Ovary (tissue), 9 donors: ENCODE measurements around the gene CLDN15. TPM values are rescaled to one million over a fixed set of nuclear protein-coding genes. Genes with fewer than 3 reads are reported as not detected.

Experiments
- DNase-seq, 5 donors: peaks; one replicate each; pipeline ENCODE4 v3.0.0-alpha.2; 2019 to 2020
- H3K27ac ChIP-seq, 2 donors: fragments of 200-600 bp; one replicate each; pipeline versions ENCODE4 v1.5.1 to v1.8.0; 2019 to 2022
- H3K27me3 ChIP-seq: fragments of 200-600 bp; one replicate; pipeline ENCODE4 v1.8.0; 2022
- H3K36me3 ChIP-seq: fragments of 200-600 bp; sonication (generic); one replicate; pipeline ENCODE4 v1.5.1; 2019
- H3K4me1 ChIP-seq: one replicate; pipeline ENCODE4 v1.8.1; 2013; ENCODE audit warnings: mild to moderate bottlenecking, moderate library complexity; ENCODE audit not compliant: insufficient read depth
- H3K4me3 ChIP-seq: fragments of 200-600 bp; sonication (generic); one replicate; pipeline ENCODE4 v1.5.1; 2017
- H3K9me3 ChIP-seq, 2 donors: fragments of 200-600 bp in 1 of 2; sonication (generic) in 1 of 2; one replicate each; pipeline versions ENCODE4 v1.5.1 to v1.8.1; 2013 to 2019; ENCODE audit warnings: mild to moderate bottlenecking in 1 of 2, moderate library complexity in 1 of 2
- CTCF ChIP-seq, 3 donors: fragments of 450-650 bp in 2 of 3; fragments of 200-600 bp in 1 of 3; IDR thresholded peaks; one replicate each; pipeline versions ENCODE4 v1.5.1 to v1.8.0; 2016 to 2022; ENCODE audit warnings: antibody characterized with exemption in 3 of 3, mild to moderate bottlenecking in 1 of 3
- EP300 ChIP-seq: sonication (generic); formaldehyde crosslinking; IDR thresholded peaks from one replicate; pipeline ENCODE4 v1.6.1; 2017; ENCODE audit warnings: antibody characterized with exemption
- POLR2A ChIP-seq: fragments of 450-650 bp; IDR thresholded peaks from one replicate; pipeline ENCODE4 v1.6.1; 2017; ENCODE audit warnings: antibody characterized with exemption, mild to moderate bottlenecking, moderate library complexity
- WGBS, 3 donors: extraction: QIAGEN DNeasy Blood & Tissue Kit in 1 of 3; methylation state at CpG; one replicate each; pipeline versions ENCODE4 v1.1.5 to v1.1.7; 2013 to 2017; 5-methylcytosine and 5-hydroxymethylcytosine counted together
- intact Hi-C, 4 donors: fragments of 100-400 bp; cut with DNase I; formaldehyde crosslinking; loops; one replicate each; pipeline versions ENCODE4 v1.11.0 to v1.15.1; 2022 to 2023
- polyA plus RNA-seq, 2 donors: library from polyadenylated mRNA; stranded (reverse); fragments of 200-250 nt in 1 of 2; fragments of 350-450 nt in 1 of 2; fragmentation: Illumina TruSeq in 1 of 2; extraction: RNeasy Lipid Tissue Mini Kit (QIAGEN cat#74804) in 1 of 2; gene quantifications; one replicate each; pipeline ENCODE4 v1.2.3, GENCODE V29; 2013 to 2014
- small RNA-seq: library from RNA; depleted of rRNA; stranded (forward); fragments of <200 nt; gene quantifications from one replicate; pipeline ENCODE3, GENCODE V24; 2016
- total RNA-seq, 7 donors: library from RNA; depleted of rRNA in 2 of 7; stranded (reverse); fragments of >200 nt in 2 of 7; fragmentation: NEBNext Ultra II Directional in 3 of 7; extraction: Animal tissue kit (Norgen Biotek cat#: 25700) in 3 of 7; gene quantifications; one replicate each; pipeline versions ENCODE4 v1.1.0 to v1.2.4, GENCODE V29; 2016 to 2023
- donor health status: DM: no; HTN: no; CAD: no; lungs with moderate emphysema.
- donor health status: DM: no; HTN: no; CAD: no.
- donor health status: Bipolar disorder and iron deficiency.
- donor health status: DM: yes; HTN: yes; CAD: no.
- donor health status: DM: no; HTN: no; CAD: no.
- donor health status: DM: yes; HTN: yes; CAD: no.

CLDN15 gene
- total and polyA plus RNA-seq, 9 donors: 3.6 to 225 (median 11.7) TPM

- Histone ChIP-seq H3K4me3 (no peak overlapping the region), H3K27ac (no peak overlapping the region), H3K9me3 (no peaks in the 10 kb centered on the region), H3K36me3 (no peaks in the 10 kb centered on the region), H3K27me3 (no peaks in the 10 kb centered on the region), H3K4me1 (no peaks in the 10 kb centered on the region)
- DNase-seq: no peak
- 81 to 89% (median 88%) methylated on average over 4 of the region's 4 CpGs for WGBS, 3 donors
- TF ChIP-seq EP300 (no peak), CTCF (IDR thresholded peaks at IDR 0.05) (no peak), POLR2A (no peak)
- intact Hi-C loops: no loop called here
Observed at GRCh38 chr7:101186844-101187428, 50.7 kb downstream of the CLDN15 start.

DNA sequence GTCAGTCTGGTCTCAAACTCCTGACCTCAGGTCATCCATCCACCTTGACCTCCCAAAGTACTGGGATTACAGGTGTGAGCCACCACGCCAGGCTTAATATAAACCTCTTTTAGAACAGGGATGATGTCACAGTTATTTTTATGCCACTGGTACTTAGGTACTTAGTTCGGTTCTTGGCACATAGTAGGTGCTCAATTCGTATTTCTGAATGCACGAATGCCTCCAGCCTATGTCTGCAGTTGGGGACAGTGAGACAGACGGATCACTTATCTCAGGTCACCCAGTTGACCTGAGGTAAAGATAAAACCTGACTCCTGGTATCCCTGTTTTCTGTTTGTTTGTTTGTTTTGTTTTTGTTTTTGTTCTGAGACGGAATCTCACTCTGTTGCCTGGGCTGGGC lies 51.4 kb downstream of the CLDN15 start:
- intact Hi-C loops: no loop called here
- no peaks in the 10 kb centered on the region for H3K27me3 ChIP-seq

DNA sequence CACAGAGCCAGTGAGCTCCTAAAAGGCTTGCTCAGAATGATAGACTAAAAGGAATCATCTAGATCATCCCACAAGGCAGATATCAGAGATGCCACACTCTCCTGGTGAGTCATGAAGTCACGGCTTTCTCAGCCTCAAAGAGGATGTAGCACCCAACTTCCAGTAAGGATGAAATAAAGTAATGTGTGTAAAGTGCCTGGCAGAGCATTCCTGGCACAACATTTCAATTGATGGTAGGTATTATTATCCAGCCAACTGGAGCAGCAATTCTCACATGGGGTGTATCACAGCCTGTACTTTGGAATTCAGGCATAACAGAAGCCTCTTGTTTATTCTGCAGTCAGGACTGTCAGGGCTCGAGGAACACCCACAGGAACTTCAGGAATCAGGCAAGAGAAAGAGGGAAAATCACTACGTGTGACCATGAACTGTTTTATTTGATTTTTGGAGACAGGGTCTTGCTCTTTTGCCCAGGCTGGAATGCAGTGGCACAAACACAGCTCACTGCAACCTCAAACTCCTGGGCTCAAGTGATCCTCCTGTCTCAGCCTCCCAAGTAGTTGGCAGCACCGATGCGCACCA lies 52.3 kb downstream of the CLDN15 start:
- 33 to 46% (median 44%) methylated on average over 5 of the region's 5 CpGs for WGBS, 3 donors
- DNase-seq: no peak
- H3K36me3 ChIP-seq: no peaks in the 10 kb centered on the region
- TF ChIP-seq POLR2A: no peak
- no peak for TF ChIP-seq EP300
- TF ChIP-seq CTCF (IDR thresholded peaks at IDR 0.05): no peak
- H3K4me1 ChIP-seq: no peaks in the 10 kb centered on the region
- H3K27ac ChIP-seq: no peak overlapping the region
- no peaks in the 10 kb centered on the region for H3K27me3 ChIP-seq
- no peaks in the 10 kb centered on the region for H3K9me3 ChIP-seq
- H3K4me3 ChIP-seq: no peak overlapping the region
- intact Hi-C loops: no loop called here

More for the DNA sequence above, 51.4 kb downstream of the CLDN15 start:
- no peaks in the 10 kb centered on the region for H3K36me3 ChIP-seq
- no peak for TF ChIP-seq POLR2A
- TF ChIP-seq CTCF (IDR thresholded peaks at IDR 0.05): no peak
- no peak for TF ChIP-seq EP300
- DNase-seq: no peak
- WGBS, 3 donors: 45 to 64% (median 56%) methylated on average over 6 of the region's 6 CpGs
- no peak overlapping the region for H3K4me3 ChIP-seq
- H3K9me3 ChIP-seq: no peaks in the 10 kb centered on the region
- H3K4me1 ChIP-seq: no peaks in the 10 kb centered on the region
- H3K27ac ChIP-seq: no peak overlapping the region

Small RNA genes lying within 50 kb of the gene (small RNA-seq; reads per million reads assigned to genes)
- gene RNU6-1104P: not detected

Other genes starting within 250 kb of the CLDN15 start
- 1 to 10 TPM in 1 of 7 donors, not detected in 6; 3.3 TPM for gene MUC17, start 217.7 kb downstream of the CLDN15 start, total RNA-seq
- gene MUC17, start 217.7 kb downstream of the CLDN15 start, polyA plus RNA-seq: not detected
- 10 to 100 TPM; 18.2 to 77.4 (median 48.5) TPM for gene TRIM56, start 152.3 kb downstream of the CLDN15 start, total RNA-seq
- 10 to 100 TPM; 19.4 to 27.5 TPM for gene TRIM56, start 152.3 kb downstream of the CLDN15 start, polyA plus RNA-seq
- gene SERPINE1, start 110.7 kb downstream of the CLDN15 start, total RNA-seq: 10 to 100 TPM in 6 of 7 donors, 1 to 10 TPM in 1; 4.0 to 81.6 (median 20.9) TPM
- 10 to 100 TPM; 13.1 to 19.9 TPM for gene SERPINE1, start 110.7 kb downstream of the CLDN15 start, polyA plus RNA-seq
- gene AP1S1, start 83.3 kb downstream of the CLDN15 start, total RNA-seq: 10 to 100 TPM; 17.4 to 32.0 (median 25.5) TPM
- gene AP1S1, start 83.3 kb downstream of the CLDN15 start, polyA plus RNA-seq: 10 to 100 TPM; 35.2 to 54.9 TPM
- under 1 TPM in 1 of 7 donors, not detected in 6; 0.20 TPM for gene VGF, start 72.2 kb downstream of the CLDN15 start, total RNA-seq
- gene VGF, start 72.2 kb downstream of the CLDN15 start, polyA plus RNA-seq: under 1 TPM in 1 of 2 donors, not detected in 1; 0.04 TPM
- gene NAT16, start 57.5 kb downstream of the CLDN15 start, total RNA-seq: not detected
- not detected for gene NAT16, start 57.5 kb downstream of the CLDN15 start, polyA plus RNA-seq
- under 1 TPM in 1 of 7 donors, not detected in 6; 0.24 TPM for gene MOGAT3, start 36.8 kb downstream of the CLDN15 start, total RNA-seq
- gene MOGAT3, start 36.8 kb downstream of the CLDN15 start, polyA plus RNA-seq: not detected
- gene PLOD3, start 20.2 kb downstream of the CLDN15 start, total RNA-seq: 10 to 100 TPM; 14.2 to 51.9 (median 38.5) TPM
- 10 to 100 TPM; 27.0 to 41.5 TPM for gene PLOD3, start 20.2 kb downstream of the CLDN15 start, polyA plus RNA-seq
- gene ZNHIT1, start 19.6 kb downstream of the CLDN15 start, total RNA-seq: 10 to 100 TPM; 36.2 to 84.4 (median 43.5) TPM
- 10 to 100 TPM; 27.6 to 59.7 TPM for gene ZNHIT1, start 19.6 kb downstream of the CLDN15 start, polyA plus RNA-seq
- gene FIS1, start 7.3 kb upstream of the CLDN15 start, total RNA-seq: 100 to 1,000 TPM; 146 to 262 (median 178) TPM
- 100 to 1,000 TPM in 1 of 2 donors, 10 to 100 TPM in 1; 83.2 to 234 TPM for gene FIS1, start 7.3 kb upstream of the CLDN15 start, polyA plus RNA-seq
- gene IFT22, start 84.0 kb upstream of the CLDN15 start, total RNA-seq: 10 to 100 TPM; 21.8 to 50.0 (median 27.8) TPM
- 10 to 100 TPM; 27.4 to 61.3 TPM for gene IFT22, start 84.0 kb upstream of the CLDN15 start, polyA plus RNA-seq
- gene COL26A1, start 125.1 kb upstream of the CLDN15 start, total RNA-seq: 1 to 10 TPM in 2 of 7 donors, under 1 TPM in 5; 0.28 to 2.3 (median 0.42) TPM
- gene COL26A1, start 125.1 kb upstream of the CLDN15 start, polyA plus RNA-seq: under 1 TPM; 0.17 to 0.38 TPM